Natural killer cell (primary cell): ENCODE results near the gene GPX4. TPM values are rescaled to one million over a fixed set of nuclear protein-coding genes. Genes with fewer than 3 reads are reported as not detected.
A peak's percentile ranks its signal among the peaks of the same experiment; 100 is the strongest.

Experiments
- ATAC-seq, 3 donors: fragments of 150-1000 bp in 2 of 3; fragments of 200-7000 bp in 1 of 3; cut with Tn5 transposase; 1 replicate in 1 of 3; 2 replicates in 2 of 3; pipeline ENCODE4 v1.10.0; 2021; ENCODE audit warnings: mild to moderate bottlenecking in 2 of 3, moderate library complexity in 2 of 3
- DNase-seq, 2 donors: peaks; one replicate each; pipeline versions ENCODE4 v3.0.0 to v3.0.0-alpha.2; 2013 to 2021; ENCODE audit warnings: mixed read lengths in 1 of 2
- H3K27ac ChIP-seq: one replicate; pipeline ENCODE4 v1.5.1; 2013; ENCODE audit warnings: mild to moderate bottlenecking, low read length
- H3K27me3 ChIP-seq: one replicate; pipeline ENCODE4 v1.6.1; 2013; ENCODE audit warnings: low read length; ENCODE audit not compliant: control insufficient read depth, insufficient read depth
- H3K36me3 ChIP-seq: one replicate; pipeline ENCODE4 v1.6.1; 2013; ENCODE audit warnings: low read length; ENCODE audit not compliant: control insufficient read depth, insufficient read depth
- H3K4me1 ChIP-seq: one replicate; pipeline ENCODE4 v1.6.1; 2013; ENCODE audit warnings: low read length; ENCODE audit not compliant: control insufficient read depth, insufficient read depth
- H3K4me3 ChIP-seq: one replicate; pipeline ENCODE4 v1.5.1; 2013; ENCODE audit warnings: low read length
- H3K9me3 ChIP-seq: one replicate; pipeline ENCODE4 v1.6.1; 2013; ENCODE audit warnings: low read length; ENCODE audit not compliant: control insufficient read depth, insufficient read depth
- H3K27ac Mint-ChIP-seq, 2 donors: one replicate each; pipeline ENCODE4 v1.8.0; 2022; ENCODE audit warnings: mild to moderate bottlenecking in 2 of 2, mixed read lengths in 2 of 2, moderate library complexity in 1 of 2
- H3K27me3 Mint-ChIP-seq, 2 donors: one replicate each; pipeline ENCODE4 v1.8.0; 2022; ENCODE audit warnings: low read depth in 2 of 2, mixed read lengths in 2 of 2
- H3K36me3 Mint-ChIP-seq: one replicate; pipeline ENCODE4 v1.8.0; 2022; ENCODE audit warnings: mixed read lengths
- H3K4me1 Mint-ChIP-seq, 2 donors: one replicate each; pipeline ENCODE4 v1.8.0; 2022; ENCODE audit warnings: mixed read lengths in 2 of 2
- H3K4me3 Mint-ChIP-seq: one replicate; pipeline ENCODE4 v1.8.0; 2022; ENCODE audit warnings: mild to moderate bottlenecking, moderate library complexity, mixed read lengths
- H3K9me3 Mint-ChIP-seq, 2 donors: one replicate each; pipeline ENCODE4 v1.8.0; 2022; ENCODE audit warnings: mixed read lengths in 2 of 2
- CTCF ChIP-seq: fragments of 200-600 bp; IDR thresholded peaks from one replicate; pipeline ENCODE4 v1.8.0; 2022; ENCODE audit warnings: antibody characterized with exemption
- WGBS: methylation state at CpG from one replicate; pipeline ENCODE4 v1.1.7; 2013; ENCODE audit warnings: missing lambda C conversion rate; ENCODE audit not compliant: insufficient coverage; 5-methylcytosine and 5-hydroxymethylcytosine counted together
- intact Hi-C: fragments of 100-400 bp; cut with micrococcal nuclease; formaldehyde crosslinking; loops from one replicate; pipeline ENCODE4 v1.14.2; 2022
- total RNA-seq, 4 donors: library from RNA; stranded (reverse); fragments of 120-200 nt in 1 of 4; gene quantifications; one replicate each; pipeline versions ENCODE4 v1.2.3 to v1.2.4, GENCODE V29; 2013 to 2022

The GPX4 gene
- total RNA-seq, 3 donors from 2014 or later (not counting 1 experiment from before 2014, with no cell fraction given) = 108 to 126 (median 121) TPM

GRCh38 chr19:1102407-1103131, 1.2 kb upstream of the GPX4 start:
- Histone ChIP-seq H3K27me3 (no peaks in the 10 kb centered on the region), H3K36me3 (peaks cover 9% of the 10 kb centered on the region), H3K27ac (peak overlapping the region; percentile 57), H3K4me1 (peaks cover 60% of the 10 kb centered on the region), H3K9me3 (no peaks in the 10 kb centered on the region), H3K4me3 (no peak overlapping the region)
- 62% methylated on average over 15 of the region's 17 CpGs for WGBS
- Mint-ChIP-seq H3K27me3 (no peaks in the 10 kb centered on the region), H3K4me1 (peaks cover 9 to 37% of the 10 kb centered on the region in 2 donors), H3K4me3 (peak overlapping the region; percentile 31), H3K27ac (peak overlapping the region; percentile 88 to 89), H3K9me3 (no peaks in the 10 kb centered on the region), H3K36me3 (no peaks in the 10 kb centered on the region)
- intact Hi-C loops = loop anchor here (1.0 to 5.0 kb wide), 3 partner anchors 7 to 81 kb away; partner anchors contain the start of genes ARHGAP45, POLR2E, RNU6-2 and TMEM259
- no peak for TF ChIP-seq CTCF
- DNase-seq (peak in 1 of 2 donors; percentile 53), ATAC-seq (peak in 1 of 3 donors; percentile 1)

- DNase-seq = no peak
- Histone ChIP-seq H3K4me1 (peaks cover 60% of the 10 kb centered on the region), H3K4me3 (peak overlapping the region; percentile 3)
These were observed 574 bp upstream of the GPX4 start for GRCh38 chr19:1103132-1103707.

GRCh38 chr19:1104311-1105007, 665 bp downstream of the GPX4 start:
- Mint-ChIP-seq H3K4me3 (peak overlapping the region; percentile 75), H3K4me1 (peaks cover 9 to 23% of the 10 kb centered on the region in 2 donors), H3K27me3 (no peaks in the 10 kb centered on the region), H3K27ac (peak overlapping the region; percentile 88 to 89), H3K9me3 (no peaks in the 10 kb centered on the region), H3K36me3 (no peaks in the 10 kb centered on the region)
- Histone ChIP-seq H3K36me3 (peaks cover 9% of the 10 kb centered on the region), H3K9me3 (no peaks in the 10 kb centered on the region), H3K27ac (peak overlapping the region; percentile 90), H3K4me1 (peaks cover 55% of the 10 kb centered on the region), H3K27me3 (no peaks in the 10 kb centered on the region), H3K4me3 (peak overlapping the region; percentile 75)
- TF ChIP-seq CTCF = no peak
- DNase-seq (peak; percentile 83 to 88), ATAC-seq (peak; percentile 50 to 75 (median 62))
- under 1% methylated on average over 93 of the region's 93 CpGs for WGBS
- intact Hi-C loops = loop anchor here (2.0 to 5.0 kb wide), 2 partner anchors 37 to 136 kb away; partner anchors contain the start of genes ARHGAP45 and ATP5F1D

More at GRCh38 chr19:1103132-1103707, 574 bp upstream of the GPX4 start:
- H3K9me3 Mint-ChIP-seq = no peaks in the 10 kb centered on the region
- peaks cover 9 to 31% of the 10 kb centered on the region in 2 donors for H3K4me1 Mint-ChIP-seq
- TF ChIP-seq CTCF = no peak
- H3K27ac Mint-ChIP-seq = peak overlapping the region; percentile 88 to 89
- no peaks in the 10 kb centered on the region for H3K9me3 ChIP-seq
- no peaks in the 10 kb centered on the region for H3K27me3 Mint-ChIP-seq
- WGBS = 50% methylated on average over 20 of the region's 20 CpGs
- H3K36me3 Mint-ChIP-seq = no peaks in the 10 kb centered on the region
- H3K4me3 Mint-ChIP-seq = peak overlapping the region; percentile 76
- H3K27ac ChIP-seq = peak overlapping the region; percentile 57
- H3K36me3 ChIP-seq = peaks cover 9% of the 10 kb centered on the region
- H3K27me3 ChIP-seq = no peaks in the 10 kb centered on the region
- ATAC-seq = no peak
- intact Hi-C loops = loop anchor here (1.0 to 5.0 kb wide), 3 partner anchors 8 to 82 kb away; partner anchors contain the start of genes ARHGAP45, POLR2E, RNU6-2 and TMEM259
